H1 (cell line): ENCODE measurements around the gene DCLK1. TPM values are rescaled to one million over a fixed set of nuclear protein-coding genes. Genes with fewer than 3 reads are reported as not detected.

Experiments used
- FOSL1 ChIP-seq: IDR thresholded peaks from 2 replicates; pipeline ENCODE4 v1.6.1; 2011; ENCODE audit warnings: mild to moderate bottlenecking, low read depth, low read length, moderate library complexity; ENCODE audit not compliant: insufficient read depth
- RXRA ChIP-seq: IDR thresholded peaks from 2 replicates; pipeline ENCODE4 v1.6.1; 2011; ENCODE audit warnings: low read depth, mild to moderate bottlenecking, low read length, moderate library complexity; ENCODE audit not compliant: insufficient read depth
- polyA plus RNA-seq, 7 experiments: library from polyadenylated mRNA; depleted of rRNA in 3 of 7; stranded (reverse) in 5 of 7; unstranded in 2 of 7; fragments of >200 nt in 5 of 7; fragments of 200-250 nt in 2 of 7; gene quantifications; 1 replicate in 5 of 7; 2 replicates in 1 of 7; 4 replicates in 1 of 7; pipeline versions ENCODE4 v1.2.1 to v1.2.3, GENCODE V29; 2011 to 2013; ENCODE audit warnings: missing spikeins in 2 of 7, mixed read lengths in 2 of 7
- total RNA-seq: library from RNA; stranded (reverse); fragmentation: NEBNext Ultra II Directional; extraction: Animal tissue kit (Norgen Biotek cat#: 25700); gene quantifications from 2 replicates; pipeline ENCODE4 v1.2.1, GENCODE V29; 2021

DCLK1 gene
- total and polyA plus RNA-seq, 2 of the 8 experiments (the other 6 are each of a cell fraction or from before 2014, with no cell fraction given) = 22.8 to 41.0 TPM

GRCh38 chr13:35994131-35994966 lies 136.8 kb downstream of the DCLK1 start (continued):
- no peak for TF ChIP-seq RXRA
- TF ChIP-seq FOSL1 = no peak
